ENCODE data around the gene DNAJB6.

DNAJB6 gene

DNA sequence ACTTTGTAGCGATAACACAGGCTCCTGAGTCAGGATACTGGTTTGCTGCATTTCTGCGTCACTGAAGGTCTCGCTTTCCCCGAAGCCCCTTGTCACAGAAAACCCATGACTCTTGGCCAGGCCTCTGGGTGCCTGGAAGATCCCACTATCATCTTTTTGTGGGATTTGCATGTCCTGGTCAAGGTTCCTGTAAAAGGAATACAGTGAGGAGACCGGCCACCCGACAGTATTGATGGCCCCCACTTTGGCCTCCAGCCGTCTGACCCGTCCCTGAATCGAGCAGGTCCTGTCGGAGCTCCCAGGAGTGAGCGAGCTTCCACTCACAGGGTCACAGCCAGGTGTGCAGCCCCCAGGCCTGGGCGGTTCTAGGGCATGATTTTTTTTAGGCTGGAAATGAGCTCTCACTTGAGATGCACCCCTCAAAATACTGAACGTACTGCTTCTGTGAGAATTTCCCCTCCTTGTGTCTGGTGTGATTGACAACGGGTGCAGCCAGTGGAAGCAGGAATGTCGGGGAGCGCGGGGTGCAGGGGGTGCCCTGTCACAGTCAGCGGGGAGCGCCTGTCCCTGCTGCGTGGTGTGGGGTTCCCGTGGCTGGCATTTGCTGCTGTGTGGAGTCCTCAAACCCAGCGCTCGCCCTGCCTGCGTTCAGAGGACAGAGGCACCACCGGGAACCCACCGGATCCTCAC is 75.8 kb downstream of the DNAJB6 start:
- TF ChIP-seq SPI1 (IDR thresholded peaks at IDR 0.05; ENCODE audit: low read depth, low read length): no peak
- TF ChIP-seq POU2F2 (IDR thresholded peaks at IDR 0.05; ENCODE audit: low read depth, low read length): no peak
- TF ChIP-seq TAF1 (IDR thresholded peaks at IDR 0.05; ENCODE audit: low read depth, low read length): no peak
- no peak for TF ChIP-seq PAX5 (IDR thresholded peaks at IDR 0.05; ENCODE audit: insufficient read depth, low read length, severe bottlenecking)
- TF ChIP-seq POLR2AphosphoS5 (IDR thresholded peaks at IDR 0.05; ENCODE audit: low read depth, low read length): no peak
- TF ChIP-seq POLR2A (IDR thresholded peaks at IDR 0.05; ENCODE audit: low read depth, low read length): no peak
- no peak for FAIRE-seq
- no peak for DNase-seq (ENCODE audit: insufficient read length, low spot score)

GRCh38 chr7:157413881-157414701 is 77.3 kb downstream of the DNAJB6 start:
- TF ChIP-seq SPI1 (IDR thresholded peaks at IDR 0.05; ENCODE audit: low read depth, low read length): no peak
- TF ChIP-seq POLR2AphosphoS5 (IDR thresholded peaks at IDR 0.05; ENCODE audit: low read depth, low read length): no peak
- TF ChIP-seq POU2F2 (IDR thresholded peaks at IDR 0.05; ENCODE audit: low read depth, low read length): no peak
- no peak for TF ChIP-seq PAX5 (IDR thresholded peaks at IDR 0.05; ENCODE audit: insufficient read depth, low read length, severe bottlenecking)
- TF ChIP-seq TAF1 (IDR thresholded peaks at IDR 0.05; ENCODE audit: low read depth, low read length): no peak
- no peak for TF ChIP-seq POLR2A (IDR thresholded peaks at IDR 0.05; ENCODE audit: low read depth, low read length)
- no peak for FAIRE-seq
- DNase-seq (ENCODE audit: insufficient read length, low spot score): no peak

DNA sequence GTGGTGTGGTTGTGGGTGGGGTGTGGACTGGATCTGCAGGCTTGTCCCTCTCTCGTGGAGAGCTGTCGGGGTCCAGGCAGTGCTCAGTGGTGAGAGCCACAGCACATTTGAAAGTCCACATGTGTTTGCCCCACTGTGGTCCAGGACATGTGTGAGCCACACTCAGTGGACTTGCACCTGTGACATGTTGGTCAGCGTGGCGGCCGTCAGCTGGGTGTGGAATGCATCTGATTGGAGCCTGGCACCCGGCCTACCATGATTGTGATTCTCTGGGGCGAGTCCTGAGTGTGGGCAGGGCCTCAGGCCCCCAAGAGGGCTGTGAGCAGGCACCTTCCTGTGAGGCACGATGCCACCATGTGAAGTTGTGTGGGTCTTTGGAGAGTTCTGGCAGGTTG is 77.9 kb downstream of the DNAJB6 start:
- DNase-seq (ENCODE audit: insufficient read length, low spot score) (no peak), FAIRE-seq (no peak)
- TF ChIP-seq POLR2A (IDR thresholded peaks at IDR 0.05; ENCODE audit: low read depth, low read length): no peak
- no peak for TF ChIP-seq POU2F2 (IDR thresholded peaks at IDR 0.05; ENCODE audit: low read depth, low read length)
- no peak for TF ChIP-seq POLR2AphosphoS5 (IDR thresholded peaks at IDR 0.05; ENCODE audit: low read depth, low read length)
- no peak for TF ChIP-seq SPI1 (IDR thresholded peaks at IDR 0.05; ENCODE audit: low read depth, low read length)
- TF ChIP-seq PAX5 (IDR thresholded peaks at IDR 0.05; ENCODE audit: insufficient read depth, low read length, severe bottlenecking): no peak
- no peak for TF ChIP-seq TAF1 (IDR thresholded peaks at IDR 0.05; ENCODE audit: low read depth, low read length)

GRCh38 chr7:157415486-157415885 is 78.7 kb downstream of the DNAJB6 start:
- TF ChIP-seq POLR2AphosphoS5 (IDR thresholded peaks at IDR 0.05; ENCODE audit: low read depth, low read length) (no peak), PAX5 (IDR thresholded peaks at IDR 0.05; ENCODE audit: insufficient read depth, low read length, severe bottlenecking) (no peak), POLR2A (IDR thresholded peaks at IDR 0.05; ENCODE audit: low read depth, low read length) (no peak), POU2F2 (IDR thresholded peaks at IDR 0.05; ENCODE audit: low read depth, low read length) (no peak), SPI1 (IDR thresholded peaks at IDR 0.05; ENCODE audit: low read depth, low read length) (no peak), TAF1 (IDR thresholded peaks at IDR 0.05; ENCODE audit: low read depth, low read length) (no peak)
- DNase-seq (ENCODE audit: insufficient read length, low spot score) (no peak), FAIRE-seq (no peak)

DNA sequence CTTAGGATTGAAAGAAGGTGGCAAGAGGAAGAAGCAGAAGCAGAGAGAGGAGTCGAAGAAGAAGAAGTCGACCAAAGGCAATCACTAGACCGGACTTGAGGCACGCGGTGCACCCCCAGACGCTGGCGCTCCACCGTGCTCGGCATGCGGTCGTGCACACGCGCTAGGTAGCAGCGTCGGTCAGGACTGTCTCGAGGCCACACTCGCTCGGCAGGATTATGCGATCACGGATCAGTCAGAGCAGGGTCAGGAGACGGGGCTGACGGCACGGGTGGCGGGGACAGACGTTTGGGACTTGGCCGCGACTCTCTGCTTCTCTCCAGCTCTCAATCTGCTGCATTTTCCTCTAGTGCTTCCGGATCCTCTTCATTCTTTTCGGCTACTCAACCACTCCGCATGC is 79.2 kb downstream of the DNAJB6 start:
- TF ChIP-seq POLR2A (IDR thresholded peaks at IDR 0.05; ENCODE audit: low read depth, low read length): no peak
- TF ChIP-seq POU2F2 (IDR thresholded peaks at IDR 0.05; ENCODE audit: low read depth, low read length): no peak
- no peak for TF ChIP-seq TAF1 (IDR thresholded peaks at IDR 0.05; ENCODE audit: low read depth, low read length)
- no peak for TF ChIP-seq POLR2AphosphoS5 (IDR thresholded peaks at IDR 0.05; ENCODE audit: low read depth, low read length)
- TF ChIP-seq PAX5 (IDR thresholded peaks at IDR 0.05; ENCODE audit: insufficient read depth, low read length, severe bottlenecking): no peak
- no peak for DNase-seq (ENCODE audit: insufficient read length, low spot score)
- no peak for FAIRE-seq

GRCh38 chr7:157418204-157419034 is 81.6 kb downstream of the DNAJB6 start:
- no peak for DNase-seq (ENCODE audit: insufficient read length, low spot score)
- no peak for TF ChIP-seq POU2F2 (IDR thresholded peaks at IDR 0.05; ENCODE audit: low read depth, low read length)
- no peak for TF ChIP-seq TAF1 (IDR thresholded peaks at IDR 0.05; ENCODE audit: low read depth, low read length)
- TF ChIP-seq SPI1 (IDR thresholded peaks at IDR 0.05; ENCODE audit: low read depth, low read length): no peak
- no peak for TF ChIP-seq POLR2AphosphoS5 (IDR thresholded peaks at IDR 0.05; ENCODE audit: low read depth, low read length)
- TF ChIP-seq POLR2A (IDR thresholded peaks at IDR 0.05; ENCODE audit: low read depth, low read length): no peak
- TF ChIP-seq PAX5 (IDR thresholded peaks at IDR 0.05; ENCODE audit: insufficient read depth, low read length, severe bottlenecking): no peak
- FAIRE-seq: no peak

- FAIRE-seq (no peak), DNase-seq (ENCODE audit: insufficient read length, low spot score) (no peak)
- no peak for TF ChIP-seq SPI1 (IDR thresholded peaks at IDR 0.05; ENCODE audit: low read depth, low read length)
- no peak for TF ChIP-seq PAX5 (IDR thresholded peaks at IDR 0.05; ENCODE audit: insufficient read depth, low read length, severe bottlenecking)
- TF ChIP-seq POLR2A (IDR thresholded peaks at IDR 0.05; ENCODE audit: low read depth, low read length): no peak
- TF ChIP-seq TAF1 (IDR thresholded peaks at IDR 0.05; ENCODE audit: low read depth, low read length): no peak
- no peak for TF ChIP-seq POLR2AphosphoS5 (IDR thresholded peaks at IDR 0.05; ENCODE audit: low read depth, low read length)
- TF ChIP-seq POU2F2 (IDR thresholded peaks at IDR 0.05; ENCODE audit: low read depth, low read length): no peak
These were observed 82.2 kb downstream of the DNAJB6 start for GRCh38 chr7:157419035-157419293.

GRCh38 chr7:157422279-157422678 is 85.5 kb downstream of the DNAJB6 start:
- DNase-seq (ENCODE audit: insufficient read length, low spot score) (no peak), FAIRE-seq (no peak)
- TF ChIP-seq POLR2A (IDR thresholded peaks at IDR 0.05; ENCODE audit: low read depth, low read length) (no peak), PAX5 (IDR thresholded peaks at IDR 0.05; ENCODE audit: insufficient read depth, low read length, severe bottlenecking) (no peak), POLR2AphosphoS5 (IDR thresholded peaks at IDR 0.05; ENCODE audit: low read depth, low read length) (no peak), POU2F2 (IDR thresholded peaks at IDR 0.05; ENCODE audit: low read depth, low read length) (no peak), SPI1 (IDR thresholded peaks at IDR 0.05; ENCODE audit: low read depth, low read length) (no peak)

DNA sequence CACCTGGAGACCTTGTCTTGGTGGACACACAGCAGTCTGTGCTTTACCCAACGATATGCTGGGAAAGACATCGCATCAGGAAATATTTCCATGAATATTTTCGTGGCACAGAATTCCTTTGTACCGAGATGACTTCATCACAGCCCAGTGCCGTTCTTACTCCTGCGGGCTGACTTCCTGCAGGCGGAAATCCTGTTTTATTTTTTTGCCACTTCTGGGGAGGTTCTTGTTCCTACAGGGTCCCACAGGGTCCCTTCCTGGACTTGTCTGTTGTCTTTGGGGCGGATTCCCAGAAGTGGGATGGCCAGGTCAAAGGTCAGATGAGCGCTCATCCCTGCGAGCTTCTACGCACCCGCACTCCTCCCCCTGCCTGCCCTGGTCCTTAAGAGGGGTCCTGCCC is 86.5 kb downstream of the DNAJB6 start:
- FAIRE-seq (no peak), DNase-seq (ENCODE audit: insufficient read length, low spot score) (no peak)
- TF ChIP-seq SPI1 (IDR thresholded peaks at IDR 0.05; ENCODE audit: low read depth, low read length) (no peak), POU2F2 (IDR thresholded peaks at IDR 0.05; ENCODE audit: low read depth, low read length) (no peak), PAX5 (IDR thresholded peaks at IDR 0.05; ENCODE audit: insufficient read depth, low read length, severe bottlenecking) (no peak), POLR2AphosphoS5 (IDR thresholded peaks at IDR 0.05; ENCODE audit: low read depth, low read length) (no peak), TAF1 (IDR thresholded peaks at IDR 0.05; ENCODE audit: low read depth, low read length) (no peak), POLR2A (IDR thresholded peaks at IDR 0.05; ENCODE audit: low read depth, low read length) (no peak)
